IMR-90 (cell line): Measurements from ENCODE around the gene NAP1L1. TPM values are rescaled to one million over a fixed set of nuclear protein-coding genes. Genes with fewer than 3 reads are reported as not detected.

ENCODE experiments used
- ATAC-seq: fragments of 200-7000 bp; cut with Tn5 transposase; 2 replicates; pipeline ENCODE4 v1.9.1; 2020; ENCODE audit warnings: low read depth, mild to moderate bottlenecking, moderate library complexity
- BruUV-seq: library from RNA; stranded (reverse); fragments of 400-500 nt; replicated peaks from 2 replicates; lab custom pipeline; 2021; lab: Mats Ljungman, UMichigan
- CTCF ChIA-PET: fragments of 300-600 bp; formaldehyde crosslinking; extraction: SDS; loops from one replicate; lab custom pipeline; 2021; ENCODE audit warnings: antibody characterized with exemption; lab: Yijun Ruan, JAX
- POLR2A ChIA-PET: fragments of 300-600 bp; sonication (Branson Sonifier 250); formaldehyde crosslinking; loops from one replicate; lab custom pipeline; 2022; ENCODE audit warnings: antibody characterized with exemption; ENCODE audit not compliant: unreplicated experiment; lab: Charles Lee
- DNase-seq: peaks from one replicate; pipeline ENCODE4 v3.0.0; 2013
- H2AFZ ChIP-seq: replicated peaks from 2 replicates; pipeline ENCODE3; 2013; ENCODE audit warnings: low read length, mild to moderate bottlenecking; ENCODE audit not compliant: poor library complexity
- H2AK5ac ChIP-seq: 2 replicates; pipeline ENCODE4 v1.6.1; 2013; ENCODE audit warnings: low read depth, low read length, inconsistent platforms
- H2AK9ac ChIP-seq: replicated peaks from 2 replicates; pipeline ENCODE3; 2013; ENCODE audit warnings: mild to moderate bottlenecking, low read depth, low read length, moderate library complexity; ENCODE audit not compliant: poor library complexity
- H2BK120ac ChIP-seq: 2 replicates; pipeline ENCODE4 v1.6.1; 2013; ENCODE audit warnings: low read depth, low read length, inconsistent platforms
- H2BK15ac ChIP-seq: 3 replicates; pipeline ENCODE4 v1.6.1; 2013; ENCODE audit warnings: low read depth, low read length, inconsistent platforms
- H2BK20ac ChIP-seq: 2 replicates; pipeline ENCODE4 v1.6.1; 2013; ENCODE audit warnings: low read depth, mild to moderate bottlenecking, inconsistent platforms, low read length, moderate library complexity
- H2BK5ac ChIP-seq: 2 replicates; pipeline ENCODE4 v1.6.1; 2013; ENCODE audit warnings: mild to moderate bottlenecking, low read depth, low read length, inconsistent platforms; ENCODE audit not compliant: poor library complexity, severe bottlenecking
- H3K14ac ChIP-seq: replicated peaks from 2 replicates; pipeline ENCODE4 v1.6.1; 2013; ENCODE audit warnings: low read depth, low read length, inconsistent platforms
- H3K18ac ChIP-seq: 2 replicates; pipeline ENCODE4 v1.6.1; 2013; ENCODE audit warnings: low read depth, low read length, control low read depth
- H3K23ac ChIP-seq: 2 replicates; pipeline ENCODE4 v1.6.1; 2013; ENCODE audit warnings: low read depth, low read length, inconsistent platforms
- H3K27ac ChIP-seq: 2 replicates; pipeline ENCODE4 v1.5.1; 2013; ENCODE audit warnings: mild to moderate bottlenecking, control low read depth, low read length; ENCODE audit not compliant: insufficient read depth
- H3K27me3 ChIP-seq: 2 replicates; pipeline ENCODE4 v1.6.1; 2013; ENCODE audit warnings: low read length; ENCODE audit not compliant: control insufficient read depth, insufficient read depth
- H3K36me3 ChIP-seq: 2 replicates; pipeline ENCODE4 v1.6.1; 2013; ENCODE audit warnings: low read length, mixed read lengths; ENCODE audit not compliant: control insufficient read depth, insufficient read depth
- H3K4ac ChIP-seq: 2 replicates; pipeline ENCODE4 v1.6.1; 2013; ENCODE audit warnings: low read depth, low read length, inconsistent platforms
- H3K4me1 ChIP-seq: 2 replicates; pipeline ENCODE4 v1.6.1; 2013; ENCODE audit warnings: low read length, mixed read lengths; ENCODE audit not compliant: control insufficient read depth, insufficient read depth
- H3K4me2 ChIP-seq: 2 replicates; pipeline ENCODE4 v1.6.1; 2013; ENCODE audit warnings: low read depth, mild to moderate bottlenecking, control low read depth, low read length, moderate library complexity
- H3K4me3 ChIP-seq: 2 replicates; pipeline ENCODE4 v1.5.1; 2013; ENCODE audit warnings: low read depth, mild to moderate bottlenecking, control low read depth, low read length, moderate library complexity; ENCODE audit not compliant: insufficient read depth
- H3K56ac ChIP-seq: 2 replicates; pipeline ENCODE4 v1.6.1; 2013; ENCODE audit warnings: low read length, inconsistent platforms; ENCODE audit not compliant: insufficient read depth; ENCODE audit errors: extremely low read depth
- H3K79me1 ChIP-seq, 2 experiments: 2 replicates each; pipeline ENCODE4 v1.6.1; 2013; ENCODE audit warnings: low read length in 2 of 2, inconsistent platforms in 1 of 2, low read depth in 1 of 2
- H3K9ac ChIP-seq: 2 replicates; pipeline ENCODE4 v1.6.1; 2013; ENCODE audit warnings: low read depth, low read length, control low read depth
- H3K9me1 ChIP-seq: 2 replicates; pipeline ENCODE4 v1.6.1; 2013; ENCODE audit warnings: low read length, inconsistent platforms; ENCODE audit not compliant: insufficient read depth
- H3K9me3 ChIP-seq: 2 replicates; pipeline ENCODE4 v1.6.1; 2013; ENCODE audit warnings: low read length; ENCODE audit not compliant: control insufficient read depth, insufficient read depth
- H4K20me1 ChIP-seq: 2 replicates; pipeline ENCODE4 v1.6.1; 2013; ENCODE audit warnings: low read length, inconsistent platforms; ENCODE audit not compliant: insufficient read depth
- H4K5ac ChIP-seq: 2 replicates; pipeline ENCODE4 v1.6.1; 2013; ENCODE audit warnings: mild to moderate bottlenecking, low read depth, low read length, control low read depth
- H4K8ac ChIP-seq, 2 experiments: 2 replicates each; pipeline ENCODE4 v1.6.1; 2013; ENCODE audit warnings: low read depth in 2 of 2, low read length in 2 of 2, control low read depth in 1 of 2, inconsistent platforms in 1 of 2
- H4K91ac ChIP-seq: 2 replicates; pipeline ENCODE4 v1.6.1; 2013; ENCODE audit warnings: low read depth, low read length, inconsistent platforms; ENCODE audit not compliant: insufficient read depth
- BHLHE40 ChIP-seq: fragments of 150-350 bp; IDR thresholded peaks from 2 replicates; pipeline ENCODE4 v1.6.1; 2016; ENCODE audit warnings: mild to moderate bottlenecking, low read depth, low read length
- CHD1 ChIP-seq: IDR thresholded peaks from 2 replicates; pipeline ENCODE4 v1.6.1; 2012; ENCODE audit warnings: low read depth, low read length, improper control_type of control experiment
- ELK1 ChIP-seq: fragments of 150-350 bp; IDR thresholded peaks from 2 replicates; pipeline ENCODE4 v1.6.1; 2016; ENCODE audit warnings: low read depth, mild to moderate bottlenecking, low read length, moderate library complexity, borderline replicate concordance
- FOS ChIP-seq: fragments of 150-350 bp; IDR thresholded peaks from 2 replicates; pipeline ENCODE4 v1.6.1; 2016; ENCODE audit warnings: low read depth, low read length
- MAFK ChIP-seq: IDR thresholded peaks from 2 replicates; pipeline ENCODE4 v1.6.1; 2012; ENCODE audit warnings: low read depth, low read length, improper control_type of control experiment
- MAZ ChIP-seq: IDR thresholded peaks from 2 replicates; pipeline ENCODE4 v1.6.1; 2012; ENCODE audit warnings: low read depth, mild to moderate bottlenecking, low read length, improper control_type of control experiment, moderate library complexity, borderline replicate concordance
- MXI1 ChIP-seq: IDR thresholded peaks from 2 replicates; pipeline ENCODE4 v1.6.1; 2012; ENCODE audit warnings: low read depth, mild to moderate bottlenecking, low read length, moderate library complexity, borderline replicate concordance
- POLR2A ChIP-seq: IDR thresholded peaks from 2 replicates; pipeline ENCODE4 v1.6.1; 2012; ENCODE audit warnings: mild to moderate bottlenecking, low read depth, low read length
- RAD21 ChIP-seq: IDR thresholded peaks from 2 replicates; pipeline ENCODE4 v1.6.1; 2012; ENCODE audit warnings: low read length, improper control_type of control experiment
- RCOR1 ChIP-seq: IDR thresholded peaks from 2 replicates; pipeline ENCODE4 v1.6.1; 2012; ENCODE audit warnings: mild to moderate bottlenecking, low read length, improper control_type of control experiment; ENCODE audit not compliant: insufficient replicate concordance
- WGBS, 2 experiments: methylation state at CpG; one replicate each; pipeline versions ENCODE4 v1.1.5 to v1.1.7; 2013; ENCODE audit warnings: missing lambda C conversion rate in 2 of 2; ENCODE audit not compliant: insufficient read length in 1 of 2; ENCODE audit errors: extremely low coverage in 2 of 2; 5-methylcytosine and 5-hydroxymethylcytosine counted together
- dilution Hi-C: fragments of 300-500 bp; cut with HindIII; formaldehyde crosslinking; loops from one replicate; pipeline ENCODE4 v1.14.3; 2018; ENCODE audit warnings: low sequenced_read_pairs; ENCODE audit not compliant: unreplicated experiment
- in situ Hi-C: fragments of 300-500 bp; cut with MboI; formaldehyde crosslinking; loops from 3 replicates; pipeline ENCODE4 v1.14.3; 2019; ENCODE audit warnings: low sequenced_read_pairs, inconsistent platforms, mixed read lengths
- intact Hi-C: fragments of 100-400 bp; cut with micrococcal nuclease; formaldehyde crosslinking; loops from 2 replicates; pipeline ENCODE4 v1.10.0; 2022
- polyA plus RNA-seq, 3 experiments: library from polyadenylated mRNA; depleted of rRNA; stranded (reverse); fragments of >200 nt; gene quantifications; 2 replicates each; pipeline ENCODE4 v1.2.3, GENCODE V29; 2012; ENCODE audit warnings: low replicate concordance in 1 of 3
- total RNA-seq: library from RNA; depleted of rRNA; stranded (reverse); fragments of >200 nt; gene quantifications from 2 replicates; pipeline ENCODE4 v1.2.3, GENCODE V29; 2012

NAP1L1 gene
- total and polyA plus RNA-seq, 2 of the 4 experiments (the other 2 are of a cell fraction): 86.4 to 200 TPM

- no peak for TF ChIP-seq MXI1
These were observed 73.6 kb downstream of the NAP1L1 start (continued) for GRCh38 chr12:76010732-76011458.

GRCh38 chr12:76008428-76008827 is 76.1 kb downstream of the NAP1L1 start:
- CTCF ChIA-PET: no interaction called here

More at GRCh38 chr12:76008428-76008827, 76.1 kb downstream of the NAP1L1 start:
- no peak overlapping the region for H2BK15ac ChIP-seq
- H3K79me1 ChIP-seq: no peaks in the 10 kb centered on the region
- no peak overlapping the region for H2AK5ac ChIP-seq
- TF ChIP-seq BHLHE40 (no peak), MAFK (no peak), MAZ (no peak), MXI1 (no peak), RCOR1 (no peak), POLR2A (no peak), ELK1 (no peak), RAD21 (no peak), CHD1 (no peak), FOS (no peak)
- no CpG with 5 or more reads among the region's 3 CpGs for WGBS, 2 experiments
- H2BK5ac ChIP-seq: no peak overlapping the region
- H3K9me1 ChIP-seq: peaks cover 15% of the 10 kb centered on the region
- in situ Hi-C loops (no loop called here), intact Hi-C loops (no loop called here), dilution Hi-C loops (no loop called here)
- H3K4ac ChIP-seq: no peak overlapping the region
- no peak overlapping the region for H3K9ac ChIP-seq
- H3K9me3 ChIP-seq: no peaks in the 10 kb centered on the region
- H3K36me3 ChIP-seq: no peaks in the 10 kb centered on the region
- no peak overlapping the region for H2BK20ac ChIP-seq
- H3K14ac ChIP-seq: no peak overlapping the region
- H3K27me3 ChIP-seq: no peaks in the 10 kb centered on the region
- H4K5ac ChIP-seq: no peak overlapping the region
- no peak overlapping the region for H2AFZ ChIP-seq
- H3K27ac ChIP-seq: no peak overlapping the region
- H3K56ac ChIP-seq: no peak overlapping the region
- no peak for ATAC-seq
- H3K23ac ChIP-seq: no peak overlapping the region
- no peak for DNase-seq
- H3K4me2 ChIP-seq: no peak overlapping the region
- H4K91ac ChIP-seq: no peak overlapping the region
- peaks cover 9% of the 10 kb centered on the region for H3K4me1 ChIP-seq
- no TSS peak for BruUV-seq
- POLR2A ChIA-PET: no interaction called here
- no peak overlapping the region for H3K4me3 ChIP-seq
- no peak overlapping the region for H2AK9ac ChIP-seq
- no peaks in the 10 kb centered on the region for H4K20me1 ChIP-seq
- H2BK120ac ChIP-seq: no peak overlapping the region
- no peak overlapping the region for H4K8ac ChIP-seq
- no peak overlapping the region for H3K18ac ChIP-seq
